ACC112 (cell line): ENCODE measurements around the gene TEX19.

Source experiments
- H2AFZ ChIP-seq: fragments of 200-600 bp; sonication (generic); one replicate; pipeline ENCODE4 v1.6.0; 2017; ENCODE audit warnings: antibody characterized with exemption, low read length; ENCODE audit not compliant: unreplicated experiment
- H3K27ac ChIP-seq: fragments of 200-600 bp; sonication (generic); 2 replicates; pipeline ENCODE4 v1.5.1; 2014; ENCODE audit warnings: low read depth, mild to moderate bottlenecking, antibody characterized with exemption, low read length, moderate library complexity
- H3K27me3 ChIP-seq: fragments of 200-600 bp; sonication (generic); 2 replicates; pipeline ENCODE4 v1.6.1; 2014; ENCODE audit warnings: mild to moderate bottlenecking, antibody characterized with exemption, low read length, moderate library complexity, mixed read lengths; ENCODE audit not compliant: insufficient read depth
- H3K36me3 ChIP-seq: fragments of 200-600 bp; sonication (generic); 2 replicates; pipeline ENCODE4 v1.6.1; 2016; ENCODE audit warnings: mild to moderate bottlenecking, antibody characterized with exemption, low read length, moderate library complexity, mixed read lengths; ENCODE audit not compliant: insufficient read depth
- H3K4me1 ChIP-seq: fragments of 200-600 bp; sonication (generic); one replicate; pipeline ENCODE4 v1.6.1; 2016; ENCODE audit warnings: low read length, mixed read lengths; ENCODE audit not compliant: insufficient read depth, unreplicated experiment, control insufficient read depth
- H3K4me3 ChIP-seq: fragments of 200-600 bp; sonication (generic); 2 replicates; pipeline ENCODE4 v1.5.1; 2014; ENCODE audit warnings: mild to moderate bottlenecking, low read depth, low read length
- H3K79me2 ChIP-seq: fragments of 200-600 bp; sonication (generic); one replicate; pipeline ENCODE4 v1.6.0; 2016; ENCODE audit warnings: low read length; ENCODE audit not compliant: control insufficient read depth, unreplicated experiment, insufficient read depth

TEX19 gene

GRCh38 chr17:82330322-82331239 is 28.5 kb upstream of the TEX19 start:
- no peak overlapping the region for H2AFZ ChIP-seq

DNA sequence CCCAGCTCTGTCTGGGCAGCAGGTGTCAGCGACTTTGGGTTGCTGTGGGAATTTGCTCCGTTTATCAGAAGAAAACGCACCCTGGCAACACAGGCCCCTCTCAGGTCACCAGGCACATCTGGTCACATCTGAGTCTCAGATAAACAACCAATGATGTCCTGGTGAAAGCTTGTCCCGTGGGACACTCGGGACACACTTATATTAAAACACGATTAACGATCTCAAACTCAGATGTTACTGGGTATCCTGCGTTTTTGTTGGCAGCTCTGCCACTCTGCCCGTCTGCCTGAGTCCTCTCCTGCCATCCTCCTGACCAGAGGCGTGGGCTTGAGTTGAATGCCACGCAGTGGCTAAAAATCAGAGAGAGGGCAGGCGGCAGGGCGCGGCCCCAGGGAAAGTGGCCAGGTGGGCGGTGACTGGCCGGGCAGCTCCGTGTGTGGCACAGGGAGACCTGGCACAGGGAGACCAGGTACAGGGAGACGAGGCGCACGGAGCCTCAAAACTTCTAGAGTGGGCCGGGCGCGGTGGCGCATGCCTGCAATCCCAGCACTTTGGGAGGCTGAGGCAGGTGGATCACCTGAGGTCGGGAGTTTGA is 27.6 kb upstream of the TEX19 start:
- Histone ChIP-seq H3K36me3 (no peaks in the 10 kb centered on the region), H3K27ac (no peak overlapping the region), H3K4me1 (peaks cover 42% of the 10 kb centered on the region), H2AFZ (no peak overlapping the region), H3K27me3 (no peaks in the 10 kb centered on the region), H3K4me3 (no peak overlapping the region), H3K79me2 (peaks cover 28% of the 10 kb centered on the region)

More at GRCh38 chr17:82330322-82331239, 28.5 kb upstream of the TEX19 start:
- Histone ChIP-seq H3K79me2 (peaks cover 28% of the 10 kb centered on the region), H3K27me3 (no peaks in the 10 kb centered on the region), H3K4me3 (0 out of 2 replicates have a peak overlapping the region, but pooled peaks have one; percentile 7), H3K4me1 (peaks cover 42% of the 10 kb centered on the region), H3K27ac (no peak overlapping the region), H3K36me3 (no peaks in the 10 kb centered on the region)

GRCh38 chr17:82332669-82333278 is 26.3 kb upstream of the TEX19 start:
- Histone ChIP-seq H2AFZ (no peak overlapping the region), H3K79me2 (peaks cover 28% of the 10 kb centered on the region), H3K27ac (peak overlapping the region; percentile 15; the same call in 1 of the 2 replicates), H3K36me3 (no peaks in the 10 kb centered on the region), H3K27me3 (no peaks in the 10 kb centered on the region), H3K4me3 (peak overlapping the region; percentile 88), H3K4me1 (peaks cover 42% of the 10 kb centered on the region)

- Histone ChIP-seq H3K4me1 (peaks cover 45% of the 10 kb centered on the region), H2AFZ (peak within 1 kb of the TSS; percentile 95), H3K36me3 (no peaks in the 10 kb centered on the region), H3K79me2 (peaks cover 28% of the 10 kb centered on the region), H3K27ac (peak within 1 kb of the TSS; percentile 70; the same call in 1 of the 2 replicates), H3K4me3 (peak within 1 kb of the TSS; percentile 88), H3K27me3 (no peaks in the 10 kb centered on the region)
Measured at GRCh38 chr17:82333279-82334171, 25.5 kb upstream of the TEX19 start, which contains the start of gene SECTM1. SECTM1 (minus strand) TSS chr17:82333766; CDS start chr17:82327240, 6,526 bp downstream.

- no peaks in the 10 kb centered on the region for H3K36me3 ChIP-seq
- H3K27me3 ChIP-seq = no peaks in the 10 kb centered on the region
- no peak overlapping the region for H2AFZ ChIP-seq
- H3K79me2 ChIP-seq = peaks cover 28% of the 10 kb centered on the region
- peak overlapping the region; percentile 88 for H3K4me3 ChIP-seq
- H3K4me1 ChIP-seq = peaks cover 50% of the 10 kb centered on the region
- peak overlapping the region; percentile 70; the same call in 1 of the 2 replicates for H3K27ac ChIP-seq
Measured at GRCh38 chr17:82334204-82334621, 24.8 kb upstream of the TEX19 start.

DNA sequence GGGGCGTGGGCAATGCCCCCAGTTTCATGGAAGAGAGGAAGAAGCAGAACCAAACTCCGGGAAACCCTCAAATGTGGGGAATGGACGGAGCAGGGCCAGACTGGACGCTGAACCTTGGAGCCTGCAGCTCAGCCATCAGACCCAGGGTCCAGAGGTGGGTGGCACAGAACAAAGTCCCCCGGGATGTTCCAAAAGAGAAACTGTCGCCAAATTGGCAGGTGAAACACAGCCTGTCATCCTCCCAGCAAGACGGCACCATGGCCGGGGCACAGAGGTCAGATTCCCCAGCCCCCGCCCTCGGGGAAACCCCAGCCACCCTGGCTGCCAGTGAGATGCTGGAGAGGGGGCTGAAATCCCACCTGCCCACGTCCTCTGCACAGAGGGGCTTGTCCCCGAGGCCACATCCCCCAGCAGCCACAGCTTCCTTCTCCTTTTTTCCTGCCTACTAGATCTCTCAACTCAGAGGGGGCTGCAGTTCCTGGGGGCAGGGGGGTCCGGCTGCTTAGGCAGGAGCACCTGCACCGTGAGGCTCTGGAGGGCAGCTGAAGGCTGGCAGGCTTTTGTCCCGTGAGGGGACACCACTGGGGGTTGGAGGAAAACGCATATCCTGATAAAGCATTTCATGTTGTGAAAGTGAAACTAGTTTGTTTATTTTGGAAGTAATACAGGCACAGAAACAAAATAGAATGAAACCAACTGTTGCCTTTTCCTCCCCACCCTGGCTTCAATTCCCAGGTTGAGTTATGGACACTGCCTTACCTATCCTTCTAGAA is 24.2 kb upstream of the TEX19 start:
- Histone ChIP-seq H3K36me3 (no peaks in the 10 kb centered on the region), H2AFZ (peak overlapping the region; percentile 79), H3K27ac (peak overlapping the region; percentile 70), H3K4me1 (peaks cover 52% of the 10 kb centered on the region), H3K4me3 (peak overlapping the region; percentile 88), H3K79me2 (peaks cover 26% of the 10 kb centered on the region), H3K27me3 (no peaks in the 10 kb centered on the region)

- no peaks in the 10 kb centered on the region for H3K27me3 ChIP-seq
- peaks cover 26% of the 10 kb centered on the region for H3K4me1 ChIP-seq
- H3K79me2 ChIP-seq = peaks cover 4% of the 10 kb centered on the region
- H3K4me3 ChIP-seq = peak overlapping the region; percentile 61
- H3K36me3 ChIP-seq = no peaks in the 10 kb centered on the region
- peak overlapping the region; percentile 30 for H3K27ac ChIP-seq
- peak overlapping the region; percentile 44 for H2AFZ ChIP-seq
Measured at GRCh38 chr17:82338858-82339633, 20.0 kb upstream of the TEX19 start.

- H3K27me3 ChIP-seq = no peaks in the 10 kb centered on the region
- peak overlapping the region; percentile 44 for H2AFZ ChIP-seq
- no peaks in the 10 kb centered on the region for H3K36me3 ChIP-seq
- no peaks in the 10 kb centered on the region for H3K79me2 ChIP-seq
- peaks cover 17% of the 10 kb centered on the region for H3K4me1 ChIP-seq
- H3K4me3 ChIP-seq = peak overlapping the region; percentile 61
- H3K27ac ChIP-seq = peak overlapping the region; percentile 30; the same call in 1 of the 2 replicates
Measured at GRCh38 chr17:82339634-82340580, 19.1 kb upstream of the TEX19 start.
